Measurements from ENCODE around the gene EVI5L. TPM values are rescaled to one million over a fixed set of nuclear protein-coding genes. Genes with fewer than 3 reads are reported as not detected.

The EVI5L gene
- polyA plus RNA-seq, 1 of the 3 experiments (the other 2 are of a cell fraction): 9.7 TPM

- Histone ChIP-seq H3K27me3 (ENCODE audit: insufficient read depth) (no peaks in the 10 kb centered on the region), H3K4me2 (no peak overlapping the region), H3K4me1 (ENCODE audit: control insufficient read depth in 1 of 2, insufficient read depth in 2 of 2, low read depth in 1 of 2, low read length in 1 of 2) (peaks cover 0 to 14% of the 10 kb centered on the region in 2 experiments; a peak in 1 of 4 replicates), H4K20me1 (ENCODE audit: insufficient read depth) (no peaks in the 10 kb centered on the region), H3K9ac (no peak overlapping the region), H3K9me2 (no peaks in the 10 kb centered on the region), H3F3A (replicated peaks; ENCODE audit: insufficient read depth) (no peaks in the 10 kb centered on the region), H3K79me2 (ENCODE audit: insufficient read depth) (no peaks in the 10 kb centered on the region), H3K36me3 (replicated peaks in 1 of 2; ENCODE audit: control insufficient read depth in 1 of 2, insufficient read depth in 2 of 2, low read length in 1 of 2) (no peaks in the 10 kb centered on the region), H3K4me3 (ENCODE audit: low read depth in 2 of 2, low read length in 1 of 2) (no peak overlapping the region), H3K9me3 (no peaks in the 10 kb centered on the region), H2AFZ (ENCODE audit: low read depth) (no peak overlapping the region), H3K27ac (ENCODE audit: low read depth in 2 of 2, low read length in 1 of 2) (no peak overlapping the region)
- WGBS (ENCODE audit: low lambda C conversion rate): 82% methylated on average over 9 of the region's 12 CpGs
- POLR2A ChIA-PET: no interaction called here
- no peak for DNase-seq
- CTCF ChIA-PET: interaction anchor here (0.6 to 3.2 kb wide), 24 partner anchors 9 to 240 kb away, joined by 3 to 41 read pairs (median 5); partner anchors contain the start of genes CTXN1, MAP2K7, SNAPC2 and TGFBR3L
- no peak for TF ChIP-seq SIN3A (IDR thresholded peaks at IDR 0.05; ENCODE audit: borderline replicate concordance, low read depth, low read length)
- no peak for TF ChIP-seq POLR2AphosphoS5 (IDR thresholded peaks at IDR 0.05; ENCODE audit: low read depth, low read length)
- no peak for TF ChIP-seq JUND (IDR thresholded peaks at IDR 0.05)
- no peak for TF ChIP-seq RAD21 (IDR thresholded peaks at IDR 0.05; ENCODE audit: low read length)
- TF ChIP-seq GATA2 (CRISPR knock-in tag; IDR thresholded peaks at IDR 0.05): no peak
- no peak for TF ChIP-seq ZBTB33 (IDR thresholded peaks at IDR 0.05; ENCODE audit: borderline replicate concordance, low read depth)
- TF ChIP-seq, protein P1, sequence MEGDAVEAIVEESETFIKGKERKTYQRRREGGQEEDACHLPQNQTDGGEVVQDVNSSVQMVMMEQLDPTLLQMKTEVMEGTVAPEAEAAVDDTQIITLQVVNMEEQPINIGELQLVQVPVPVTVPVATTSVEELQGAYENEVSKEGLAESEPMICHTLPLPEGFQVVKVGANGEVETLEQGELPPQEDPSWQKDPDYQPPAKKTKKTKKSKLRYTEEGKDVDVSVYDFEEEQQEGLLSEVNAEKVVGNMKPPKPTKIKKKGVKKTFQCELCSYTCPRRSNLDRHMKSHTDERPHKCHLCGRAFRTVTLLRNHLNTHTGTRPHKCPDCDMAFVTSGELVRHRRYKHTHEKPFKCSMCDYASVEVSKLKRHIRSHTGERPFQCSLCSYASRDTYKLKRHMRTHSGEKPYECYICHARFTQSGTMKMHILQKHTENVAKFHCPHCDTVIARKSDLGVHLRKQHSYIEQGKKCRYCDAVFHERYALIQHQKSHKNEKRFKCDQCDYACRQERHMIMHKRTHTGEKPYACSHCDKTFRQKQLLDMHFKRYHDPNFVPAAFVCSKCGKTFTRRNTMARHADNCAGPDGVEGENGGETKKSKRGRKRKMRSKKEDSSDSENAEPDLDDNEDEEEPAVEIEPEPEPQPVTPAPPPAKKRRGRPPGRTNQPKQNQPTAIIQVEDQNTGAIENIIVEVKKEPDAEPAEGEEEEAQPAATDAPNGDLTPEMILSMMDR (IDR thresholded peaks at IDR 0.05): no peak
- no peak for TF ChIP-seq ELF1 (IDR thresholded peaks at IDR 0.05)
- no peak for TF ChIP-seq REST (IDR thresholded peaks at IDR 0.05; ENCODE audit: low read depth, low read length)
Observed at GRCh38 chr19:7853770-7854128, 23.7 kb downstream of the EVI5L start.
